Large intestine (tissue), 3 donors: Measurements from ENCODE around the gene LCN1. TPM values are rescaled to one million over a fixed set of nuclear protein-coding genes. Genes with fewer than 3 reads are reported as not detected.

Experiments used
- DNase-seq, 2 donors: peaks; one replicate each; pipeline versions ENCODE4 v3.0.0 to v3.0.0-alpha.2; 2013
- H3K27ac ChIP-seq: one replicate; pipeline ENCODE4 v1.5.1; 2013; ENCODE audit warnings: low read length
- H3K27me3 ChIP-seq: 2 replicates; pipeline ENCODE4 v1.6.1; 2013; ENCODE audit warnings: low read length; ENCODE audit not compliant: control insufficient read depth, insufficient read depth
- H3K36me3 ChIP-seq: 2 replicates; pipeline ENCODE4 v1.6.1; 2013; ENCODE audit warnings: low read length; ENCODE audit not compliant: control insufficient read depth, insufficient read depth
- H3K4me1 ChIP-seq: one replicate; pipeline ENCODE4 v1.6.1; 2013; ENCODE audit warnings: low read length; ENCODE audit not compliant: control insufficient read depth, insufficient read depth
- H3K4me3 ChIP-seq: one replicate; pipeline ENCODE4 v1.5.1; 2013; ENCODE audit warnings: low read length
- H3K9me3 ChIP-seq: one replicate; pipeline ENCODE4 v1.6.1; 2013; ENCODE audit warnings: mild to moderate bottlenecking, low read depth, low read length, moderate library complexity; ENCODE audit not compliant: control insufficient read depth
- WGBS: methylation state at CpG from one replicate; pipeline ENCODE4 v1.1.5; 2013; ENCODE audit warnings: low lambda C conversion rate; ENCODE audit not compliant: insufficient coverage; 5-methylcytosine and 5-hydroxymethylcytosine counted together
- polyA plus RNA-seq: library from polyadenylated mRNA; unstranded; fragments of 120-200 nt; gene quantifications from one replicate; pipeline ENCODE4 v1.2.1, GENCODE V29; 2013

Gene LCN1
- polyA plus RNA-seq, 1 donor, result 0.09 TPM

DNA sequence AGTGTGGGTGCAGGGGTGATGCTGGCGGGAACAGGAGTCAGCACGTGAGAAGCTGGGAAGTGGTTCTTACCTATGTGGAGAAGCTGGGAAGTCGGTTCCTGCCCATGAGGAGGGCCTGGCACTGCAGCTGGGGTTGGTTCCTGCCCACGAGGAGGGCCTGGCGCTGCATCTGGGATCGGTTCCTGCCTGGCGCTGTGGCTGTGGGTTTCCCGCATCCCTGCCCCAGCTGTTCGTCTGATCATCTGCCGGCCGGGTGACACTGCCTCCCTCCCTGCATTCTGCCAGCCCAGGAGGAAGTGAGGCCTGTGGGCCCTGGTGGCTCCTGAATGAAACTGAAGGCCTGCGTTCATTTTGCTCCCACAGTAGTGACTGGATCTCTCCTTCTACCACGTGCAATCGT, 29.8 kb downstream of the LCN1 start:
- Histone ChIP-seq H3K27ac (no peak overlapping the region), H3K4me1 (no peaks in the 10 kb centered on the region), H3K4me3 (no peak overlapping the region), H3K27me3 (no peaks in the 10 kb centered on the region), H3K9me3 (no peaks in the 10 kb centered on the region), H3K36me3 (no peaks in the 10 kb centered on the region)
- no peak for DNase-seq
- WGBS, result 77% methylated on average over 8 of the region's 14 CpGs

DNA sequence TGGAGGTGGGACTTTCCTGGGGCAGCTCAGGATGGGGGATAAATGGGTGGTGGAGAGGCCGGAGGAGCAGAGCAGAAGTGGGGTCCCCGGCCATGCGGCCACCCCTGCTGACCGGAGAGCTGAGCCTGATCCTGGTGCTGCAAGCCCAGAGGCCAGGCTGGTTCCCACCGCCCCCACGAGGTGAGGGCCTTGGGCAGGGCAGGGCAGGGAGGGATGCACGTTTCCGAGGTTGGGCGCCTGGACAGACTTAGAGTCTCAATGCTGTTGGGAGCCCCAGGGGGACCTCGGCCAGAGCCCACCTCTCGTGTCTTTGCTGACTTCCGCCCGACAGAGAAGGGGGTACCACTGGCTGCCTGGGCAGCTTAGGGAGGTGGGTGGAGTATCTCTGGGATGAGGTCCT, 30.2 kb downstream of the LCN1 start:
- Histone ChIP-seq H3K36me3 (no peaks in the 10 kb centered on the region), H3K9me3 (no peaks in the 10 kb centered on the region), H3K4me1 (no peaks in the 10 kb centered on the region), H3K27ac (no peak overlapping the region), H3K27me3 (no peaks in the 10 kb centered on the region), H3K4me3 (no peak overlapping the region)
- no peak for DNase-seq
- no CpG with 5 or more reads among the region's 13 CpGs for WGBS

DNA sequence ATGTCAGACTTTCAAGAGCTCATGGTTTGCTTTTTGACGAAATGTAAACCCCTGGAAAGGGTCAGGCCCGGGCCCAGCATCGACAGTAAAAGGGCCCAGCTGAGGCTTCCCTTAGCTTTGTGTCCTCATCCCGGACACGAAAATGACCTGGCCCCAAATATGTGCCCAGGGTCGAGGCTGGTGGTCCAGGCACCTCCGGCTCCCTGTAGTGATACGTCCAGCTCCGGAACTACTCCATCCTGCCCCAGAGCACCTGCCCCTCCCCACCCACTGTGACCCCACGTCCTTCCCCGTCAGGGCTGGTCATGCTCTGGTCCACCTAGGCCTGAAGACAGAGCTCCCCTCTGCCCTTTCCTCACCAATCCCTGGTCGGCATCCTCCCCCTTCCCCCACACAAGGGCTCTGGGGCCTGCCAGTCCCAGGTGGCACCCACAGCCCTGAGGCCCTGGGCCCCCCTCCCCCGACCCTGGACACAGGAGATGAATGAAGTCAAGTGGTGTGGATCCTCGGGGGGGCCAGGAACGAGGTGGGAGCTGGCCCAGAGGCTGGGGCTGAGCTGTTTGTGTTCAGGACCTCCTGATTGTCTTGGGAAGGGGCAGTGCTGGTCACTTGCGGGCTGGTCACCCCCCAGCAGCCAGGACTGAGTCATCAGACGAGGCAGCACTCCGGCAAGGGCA, 30.9 kb downstream of the LCN1 start:
- H3K27ac ChIP-seq, result no peak overlapping the region
- no peaks in the 10 kb centered on the region for H3K4me1 ChIP-seq
- no peak for DNase-seq
- H3K27me3 ChIP-seq, result no peaks in the 10 kb centered on the region
- no peaks in the 10 kb centered on the region for H3K9me3 ChIP-seq
- H3K4me3 ChIP-seq, result no peak overlapping the region
- H3K36me3 ChIP-seq, result no peaks in the 10 kb centered on the region
- WGBS, result no CpG with 5 or more reads among the region's 18 CpGs

DNA sequence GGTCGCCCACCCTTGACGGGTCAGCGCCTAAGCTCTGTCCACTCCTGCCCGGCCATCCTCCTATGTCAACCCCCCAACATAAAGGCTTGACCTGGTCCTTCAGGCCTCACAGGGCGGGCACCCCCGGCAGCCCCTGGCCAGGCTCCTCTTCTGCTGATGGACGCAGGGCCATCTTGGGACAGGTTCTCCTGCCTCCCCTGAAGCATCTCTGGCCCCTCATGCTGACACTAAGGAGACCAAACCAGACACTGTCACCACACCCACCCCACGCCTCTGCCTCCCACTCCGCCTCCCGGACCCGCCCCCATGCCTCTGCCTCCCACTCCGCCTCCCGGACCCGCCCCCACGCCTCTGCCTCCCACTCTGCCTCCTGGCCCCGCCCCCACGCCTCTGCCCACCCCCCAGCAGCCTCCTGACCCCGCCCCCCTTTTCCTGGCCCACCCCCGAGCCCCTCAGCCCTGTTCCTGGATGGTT, 31.5 kb downstream of the LCN1 start:
- H3K36me3 ChIP-seq, result no peaks in the 10 kb centered on the region
- H3K27me3 ChIP-seq, result no peaks in the 10 kb centered on the region
- H3K27ac ChIP-seq, result no peak overlapping the region
- WGBS, result no CpG with 5 or more reads among the region's 19 CpGs
- DNase-seq, result no peak
- no peak overlapping the region for H3K4me3 ChIP-seq
- H3K9me3 ChIP-seq, result no peaks in the 10 kb centered on the region
- no peaks in the 10 kb centered on the region for H3K4me1 ChIP-seq

DNA sequence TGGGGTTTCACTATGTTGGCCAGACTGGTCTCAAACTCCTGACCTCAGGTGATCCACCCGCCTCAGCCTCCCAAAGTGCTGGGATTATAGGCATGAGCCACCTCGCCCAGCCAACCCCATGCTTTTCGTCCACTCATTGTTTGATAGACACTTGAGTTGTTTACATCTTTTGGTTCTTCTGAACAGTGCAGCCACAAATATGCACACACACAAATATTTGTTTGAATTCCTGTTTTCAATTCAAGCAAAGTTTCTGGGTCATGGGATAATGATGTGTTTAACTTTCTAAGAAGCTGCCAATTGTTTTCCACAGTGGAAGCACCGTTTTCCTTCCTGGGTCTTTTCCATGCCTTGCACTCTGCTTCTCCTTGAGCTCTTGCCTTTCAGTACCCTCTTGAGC, 33.5 kb downstream of the LCN1 start:
- Histone ChIP-seq H3K36me3 (no peaks in the 10 kb centered on the region), H3K4me3 (no peak overlapping the region), H3K27ac (no peak overlapping the region), H3K27me3 (no peaks in the 10 kb centered on the region), H3K9me3 (no peaks in the 10 kb centered on the region), H3K4me1 (no peaks in the 10 kb centered on the region)
- WGBS, result 65% methylated on average over 2 of the region's 4 CpGs
- no peak for DNase-seq

DNA sequence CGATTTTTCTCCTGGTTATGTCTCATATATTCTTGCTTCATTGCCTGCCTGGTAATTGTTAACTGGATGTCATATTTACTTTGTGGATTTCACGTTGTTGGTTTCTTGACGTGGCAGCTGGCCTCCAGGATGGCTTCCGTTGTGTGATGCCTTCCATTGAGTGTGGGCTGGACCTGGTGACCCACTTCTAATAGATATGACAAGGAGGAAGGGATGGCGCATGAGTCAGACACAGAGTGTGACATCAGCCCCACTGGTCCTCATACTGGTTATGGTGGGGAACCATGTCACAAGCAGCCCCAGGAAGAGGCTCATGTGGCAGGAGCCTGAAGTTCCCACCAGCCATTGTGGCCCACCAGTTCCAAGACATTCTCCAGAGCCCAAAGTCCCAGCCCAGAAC, 34.0 kb downstream of the LCN1 start:
- WGBS, result 35% methylated on average over 2 of the region's 5 CpGs
- H3K4me3 ChIP-seq, result no peak overlapping the region
- no peaks in the 10 kb centered on the region for H3K36me3 ChIP-seq
- H3K9me3 ChIP-seq, result no peaks in the 10 kb centered on the region
- DNase-seq, result no peak
- no peak overlapping the region for H3K27ac ChIP-seq
- no peaks in the 10 kb centered on the region for H3K27me3 ChIP-seq
- H3K4me1 ChIP-seq, result no peaks in the 10 kb centered on the region

DNA sequence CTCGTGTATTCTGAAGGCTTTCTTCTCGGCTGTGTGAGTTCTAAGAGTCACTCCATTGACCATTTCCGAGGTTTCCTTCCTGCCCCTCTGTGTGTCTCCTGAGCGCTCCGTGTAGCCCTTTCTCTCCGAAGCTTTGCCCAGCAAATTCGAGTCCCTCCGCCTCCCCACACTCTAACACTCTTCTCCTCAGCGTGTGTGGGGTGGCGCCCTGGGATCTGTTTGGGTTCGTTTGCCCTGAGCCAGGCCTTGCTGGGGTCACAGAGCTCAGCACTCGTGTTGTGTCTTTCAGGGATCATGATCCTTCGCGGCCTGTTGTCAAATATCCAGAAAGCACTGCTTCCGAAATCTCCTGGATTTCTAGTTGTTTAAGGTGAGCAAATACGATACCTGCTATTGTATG, 34.7 kb downstream of the LCN1 start:
- no peak for DNase-seq
- Histone ChIP-seq H3K4me3 (no peak overlapping the region), H3K27ac (no peak overlapping the region), H3K4me1 (no peaks in the 10 kb centered on the region), H3K36me3 (no peaks in the 10 kb centered on the region), H3K9me3 (no peaks in the 10 kb centered on the region), H3K27me3 (no peaks in the 10 kb centered on the region)
- no CpG with 5 or more reads among the region's 16 CpGs for WGBS

DNA sequence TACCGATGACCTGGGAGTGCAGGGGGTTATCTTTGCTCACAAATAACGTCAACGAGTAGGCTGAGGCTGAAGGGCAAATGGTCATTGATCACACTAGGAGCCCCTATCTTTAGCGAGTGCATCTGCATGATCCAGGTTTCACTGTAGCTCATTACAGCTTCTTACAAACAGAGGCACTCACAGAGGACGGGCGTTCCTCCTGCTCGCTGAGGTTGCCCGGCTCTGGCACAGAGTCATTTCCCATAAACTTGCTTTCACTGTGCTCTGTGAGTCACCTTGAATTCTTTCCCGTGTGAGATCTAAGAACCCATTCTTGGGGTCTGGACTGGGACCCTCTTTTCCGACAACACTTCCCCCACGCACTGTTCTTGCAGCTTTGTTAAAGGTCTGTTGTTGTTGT, 38.4 kb downstream of the LCN1 start:
- H3K36me3 ChIP-seq, result no peaks in the 10 kb centered on the region
- peaks cover 9% of the 10 kb centered on the region for H3K9me3 ChIP-seq
- H3K4me1 ChIP-seq, result no peaks in the 10 kb centered on the region
- no peak overlapping the region for H3K27ac ChIP-seq
- 100% methylated on average over 1 of the region's 11 CpGs for WGBS
- H3K27me3 ChIP-seq, result no peaks in the 10 kb centered on the region
- H3K4me3 ChIP-seq, result no peak overlapping the region
- DNase-seq, result no peak

DNA sequence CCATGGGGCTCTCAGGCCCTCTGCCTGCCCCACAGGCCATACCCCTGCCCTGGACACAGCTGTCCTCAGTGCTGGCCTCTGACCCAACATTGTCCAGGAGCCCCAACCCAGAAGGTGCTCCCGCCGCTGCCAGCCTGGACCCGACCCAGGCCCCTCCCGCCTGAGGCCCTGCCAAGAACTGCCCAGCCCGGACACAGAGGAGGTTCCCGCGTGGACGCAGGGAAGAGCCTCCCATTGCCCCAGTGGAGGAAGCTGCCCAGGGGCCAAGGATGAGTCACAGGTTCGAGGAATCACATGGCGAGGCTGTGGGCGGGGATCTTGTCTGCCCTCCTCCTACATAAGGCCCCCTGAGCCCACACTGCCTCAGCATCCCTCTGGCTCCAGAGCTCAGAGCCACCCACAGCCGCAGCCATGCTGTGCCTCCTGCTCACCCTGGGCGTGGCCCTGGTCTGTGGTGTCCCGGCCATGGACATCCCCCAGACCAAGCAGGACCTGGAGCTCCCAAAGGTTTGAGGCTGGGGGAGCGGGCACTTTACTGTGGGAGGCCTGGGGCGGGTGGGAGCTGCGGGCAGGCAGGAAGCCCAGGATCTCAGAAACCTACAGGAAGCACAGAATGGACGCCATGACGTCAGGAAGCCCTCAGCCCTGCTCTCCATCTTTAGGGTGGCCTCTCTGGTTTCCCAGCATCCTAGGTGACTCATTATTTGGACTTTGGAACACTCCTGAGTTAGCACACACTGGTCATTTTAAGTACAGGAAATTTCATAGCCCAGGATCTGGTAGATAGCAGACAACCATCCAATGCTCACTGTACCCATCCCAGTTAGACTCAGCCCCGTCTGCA, 40.4 kb downstream of the LCN1 start, which contains the start of gene PAEP:
Gene PAEP, plus strand, starts transcription at position 366 of the 844 bp plus-strand sequence.
- Histone ChIP-seq H3K4me1 (no peaks in the 10 kb centered on the region), H3K9me3 (peaks cover 9% of the 10 kb centered on the region), H3K27me3 (no peaks in the 10 kb centered on the region), H3K4me3 (no peak within 1 kb of the TSS), H3K27ac (no peak within 1 kb of the TSS), H3K36me3 (no peaks in the 10 kb centered on the region)
- no peak for DNase-seq
- WGBS, result no CpG with 5 or more reads among the region's 20 CpGs

DNA sequence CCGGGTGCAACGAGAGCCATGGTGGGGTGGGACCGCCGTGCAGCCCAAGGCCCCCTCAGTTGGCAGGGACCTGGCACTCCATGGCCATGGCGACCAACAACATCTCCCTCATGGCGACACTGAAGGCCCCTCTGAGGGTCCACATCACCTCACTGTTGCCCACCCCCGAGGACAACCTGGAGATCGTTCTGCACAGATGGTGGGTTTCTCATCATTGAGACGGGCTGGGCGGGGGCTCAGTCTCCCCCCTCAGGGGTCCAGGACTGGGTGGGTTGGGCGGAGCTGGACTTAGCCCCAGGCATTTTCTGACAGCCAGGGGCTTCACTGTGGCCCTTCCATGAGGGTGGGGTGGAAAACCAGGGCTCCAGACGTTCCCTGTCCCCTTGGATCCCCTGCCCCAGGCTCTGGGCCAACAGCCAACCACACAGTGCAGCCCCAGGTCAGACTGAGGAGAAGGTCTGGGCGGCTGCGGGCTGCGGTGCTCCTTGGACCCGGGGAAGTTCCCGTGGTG, 41.0 kb downstream of the LCN1 start:
- WGBS, result no CpG with 5 or more reads among the region's 17 CpGs
- Histone ChIP-seq H3K27me3 (no peaks in the 10 kb centered on the region), H3K36me3 (no peaks in the 10 kb centered on the region), H3K4me1 (no peaks in the 10 kb centered on the region), H3K9me3 (peaks cover 9% of the 10 kb centered on the region), H3K4me3 (no peak overlapping the region), H3K27ac (no peak overlapping the region)
- no peak for DNase-seq
